Neutrophil (primary cell): ENCODE results near the gene SLAMF7.

ENCODE experiments used
- H3K27ac ChIP-seq: fragments of 200-600 bp; sonication (generic); 2 replicates; pipeline ENCODE4 v1.5.1; 2016; ENCODE audit warnings: mild to moderate bottlenecking, moderate library complexity
- H3K27me3 ChIP-seq: fragments of 200-600 bp; sonication (generic); 2 replicates; pipeline ENCODE4 v1.6.0; 2016; ENCODE audit warnings: mild to moderate bottlenecking
- H3K36me3 ChIP-seq: fragments of 200-600 bp; sonication (generic); 2 replicates; pipeline ENCODE4 v1.5.1; 2017
- H3K4me1 ChIP-seq, 2 experiments: fragments of 200-600 bp in 1 of 2; sonication (generic) in 1 of 2; 1 replicate in 1 of 2; 2 replicates in 1 of 2; pipeline versions ENCODE4 v1.5.1 to v1.6.1; 2013 to 2016; ENCODE audit warnings: low read depth in 1 of 2, low read length in 1 of 2, mild to moderate bottlenecking in 1 of 2, moderate library complexity in 1 of 2; ENCODE audit not compliant: control insufficient read depth in 1 of 2, insufficient read depth in 1 of 2
- H3K4me3 ChIP-seq, 2 experiments: fragments of 200-600 bp in 1 of 2; sonication (generic) in 1 of 2; 1 replicate in 1 of 2; 2 replicates in 1 of 2; pipeline ENCODE4 v1.5.1; 2013 to 2016; ENCODE audit warnings: low read depth in 1 of 2, low read length in 1 of 2, mild to moderate bottlenecking in 1 of 2, moderate library complexity in 1 of 2
- H3K9me3 ChIP-seq: fragments of 200-600 bp; sonication (generic); 2 replicates; pipeline ENCODE4 v1.5.1; 2016
- TF ChIP-seq, protein P1 (sequence below): fragments of 200-600 bp; sonication (generic); IDR thresholded peaks from 2 replicates; pipeline ENCODE4 v1.5.1; 2016; ENCODE audit warnings: antibody characterized with exemption

Gene SLAMF7

DNA sequence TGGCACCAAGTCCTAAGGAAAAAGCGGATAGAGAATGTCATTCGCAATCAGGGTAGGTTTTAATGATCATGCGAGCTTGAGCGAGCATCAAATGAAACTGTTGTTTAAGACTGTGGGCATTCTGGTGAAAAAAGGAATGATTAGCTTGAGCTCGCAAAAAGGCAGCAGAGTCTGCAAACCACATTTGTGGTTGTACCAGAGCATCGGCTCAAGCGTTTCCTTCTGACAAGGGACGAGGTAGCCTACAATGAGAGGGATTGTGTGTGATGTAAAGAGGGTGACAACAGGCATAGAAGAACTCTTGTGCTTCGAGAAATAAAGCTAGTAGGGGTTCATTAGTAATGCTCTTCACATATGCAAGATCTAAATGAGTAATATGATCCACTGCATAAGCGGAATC, 16.3 kb upstream of the SLAMF7 start:
- no peak overlapping the region for H3K4me3 ChIP-seq
- H3K27ac ChIP-seq: no peak overlapping the region
- H3K4me1 ChIP-seq: peaks cover 66 to 72% of the 10 kb centered on the region in 2 experiments
- H3K36me3 ChIP-seq: no peaks in the 10 kb centered on the region
- H3K27me3 ChIP-seq: no peaks in the 10 kb centered on the region
- H3K9me3 ChIP-seq: no peaks in the 10 kb centered on the region
- TF ChIP-seq, protein P1, sequence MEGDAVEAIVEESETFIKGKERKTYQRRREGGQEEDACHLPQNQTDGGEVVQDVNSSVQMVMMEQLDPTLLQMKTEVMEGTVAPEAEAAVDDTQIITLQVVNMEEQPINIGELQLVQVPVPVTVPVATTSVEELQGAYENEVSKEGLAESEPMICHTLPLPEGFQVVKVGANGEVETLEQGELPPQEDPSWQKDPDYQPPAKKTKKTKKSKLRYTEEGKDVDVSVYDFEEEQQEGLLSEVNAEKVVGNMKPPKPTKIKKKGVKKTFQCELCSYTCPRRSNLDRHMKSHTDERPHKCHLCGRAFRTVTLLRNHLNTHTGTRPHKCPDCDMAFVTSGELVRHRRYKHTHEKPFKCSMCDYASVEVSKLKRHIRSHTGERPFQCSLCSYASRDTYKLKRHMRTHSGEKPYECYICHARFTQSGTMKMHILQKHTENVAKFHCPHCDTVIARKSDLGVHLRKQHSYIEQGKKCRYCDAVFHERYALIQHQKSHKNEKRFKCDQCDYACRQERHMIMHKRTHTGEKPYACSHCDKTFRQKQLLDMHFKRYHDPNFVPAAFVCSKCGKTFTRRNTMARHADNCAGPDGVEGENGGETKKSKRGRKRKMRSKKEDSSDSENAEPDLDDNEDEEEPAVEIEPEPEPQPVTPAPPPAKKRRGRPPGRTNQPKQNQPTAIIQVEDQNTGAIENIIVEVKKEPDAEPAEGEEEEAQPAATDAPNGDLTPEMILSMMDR: no peak

DNA sequence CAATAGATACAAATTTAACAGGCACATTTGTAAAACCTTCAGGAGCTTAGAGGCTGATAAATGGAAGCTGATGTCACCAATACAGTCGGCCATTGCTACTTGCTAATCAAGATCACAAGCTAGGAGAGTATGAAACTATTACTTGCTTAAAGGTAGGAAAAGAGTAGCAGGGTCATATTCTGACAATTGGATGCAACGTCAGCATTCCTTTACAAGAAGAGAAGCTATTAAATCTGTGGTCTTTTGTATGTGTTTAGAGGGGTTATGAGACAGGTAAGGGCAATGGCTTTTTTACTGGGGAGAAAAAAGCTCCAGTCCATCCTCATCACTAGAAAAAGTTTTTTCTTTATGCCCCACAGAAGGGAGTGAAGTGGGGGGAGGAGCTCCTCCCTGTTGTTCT, 15.7 kb upstream of the SLAMF7 start:
- Histone ChIP-seq H3K27me3 (no peaks in the 10 kb centered on the region), H3K36me3 (no peaks in the 10 kb centered on the region), H3K4me1 (peaks cover 61 to 68% of the 10 kb centered on the region in 2 experiments), H3K27ac (no peak overlapping the region), H3K4me3 (no peak overlapping the region), H3K9me3 (no peaks in the 10 kb centered on the region)
- TF ChIP-seq, protein P1: no peak

DNA sequence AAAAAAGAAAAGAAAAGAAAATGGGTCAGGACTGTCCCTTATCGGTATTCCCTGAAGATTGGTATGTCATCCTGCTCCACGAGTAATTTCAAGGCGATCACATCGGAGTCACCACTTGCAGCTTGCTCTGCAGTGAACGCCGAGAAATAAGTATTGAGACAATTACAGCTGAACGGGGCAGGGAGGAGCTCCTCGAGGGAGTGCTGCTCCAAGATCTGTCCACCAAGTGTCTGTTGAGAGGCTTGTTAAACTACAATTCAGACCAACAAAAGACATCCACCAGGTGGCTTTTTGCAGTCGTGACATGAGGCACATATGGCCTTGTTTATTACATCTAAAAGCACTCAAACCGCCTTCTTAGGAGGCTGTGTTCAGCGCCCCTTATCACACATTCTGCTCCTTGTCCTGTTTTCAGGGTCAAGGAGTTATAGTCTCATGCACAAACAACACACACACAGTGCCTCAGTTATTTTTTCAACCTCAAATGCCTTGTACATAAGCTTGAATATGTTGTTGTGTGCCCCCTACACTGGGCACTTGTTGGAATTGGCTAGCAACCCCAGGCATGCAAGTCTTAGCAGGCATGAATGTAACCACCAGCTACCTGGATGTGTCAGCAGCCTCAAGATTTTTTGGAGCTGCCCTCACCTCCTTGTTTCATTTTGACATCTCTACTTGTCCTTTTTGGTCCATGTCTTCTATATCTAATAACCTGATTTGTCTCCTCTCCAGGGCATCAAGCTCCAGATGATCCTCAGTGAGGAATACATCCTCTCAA, 14.4 kb upstream of the SLAMF7 start:
- peaks cover 59 to 63% of the 10 kb centered on the region in 2 experiments for H3K4me1 ChIP-seq
- no peaks in the 10 kb centered on the region for H3K27me3 ChIP-seq
- TF ChIP-seq, protein P1: no peak
- H3K4me3 ChIP-seq: no peak overlapping the region
- H3K36me3 ChIP-seq: no peaks in the 10 kb centered on the region
- no peak overlapping the region for H3K27ac ChIP-seq
- no peaks in the 10 kb centered on the region for H3K9me3 ChIP-seq

DNA sequence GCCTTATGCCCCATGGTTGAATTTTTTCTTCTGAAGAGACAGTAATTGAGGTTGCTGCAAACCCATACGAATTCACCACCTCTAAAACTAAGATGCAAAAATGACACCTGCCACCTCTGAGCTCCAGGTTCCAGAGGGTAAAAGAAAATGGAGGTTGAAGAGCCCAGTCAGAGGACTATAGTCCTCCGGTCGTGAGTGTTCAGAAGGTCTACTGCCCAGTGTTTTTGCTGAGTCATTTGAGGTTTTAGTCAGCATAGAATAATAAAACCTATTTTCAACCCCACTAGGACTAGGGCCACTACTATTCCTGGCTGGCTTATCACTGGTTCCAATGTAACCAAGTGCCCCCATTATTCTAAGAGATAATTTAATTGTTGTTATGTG, 12.9 kb upstream of the SLAMF7 start:
- Histone ChIP-seq H3K4me1 (peaks cover 47 to 53% of the 10 kb centered on the region in 2 experiments), H3K27ac (peak overlapping the region; percentile 61), H3K36me3 (no peaks in the 10 kb centered on the region), H3K27me3 (no peaks in the 10 kb centered on the region), H3K4me3 (no peak overlapping the region), H3K9me3 (no peaks in the 10 kb centered on the region)
- TF ChIP-seq, protein P1: no peak

DNA sequence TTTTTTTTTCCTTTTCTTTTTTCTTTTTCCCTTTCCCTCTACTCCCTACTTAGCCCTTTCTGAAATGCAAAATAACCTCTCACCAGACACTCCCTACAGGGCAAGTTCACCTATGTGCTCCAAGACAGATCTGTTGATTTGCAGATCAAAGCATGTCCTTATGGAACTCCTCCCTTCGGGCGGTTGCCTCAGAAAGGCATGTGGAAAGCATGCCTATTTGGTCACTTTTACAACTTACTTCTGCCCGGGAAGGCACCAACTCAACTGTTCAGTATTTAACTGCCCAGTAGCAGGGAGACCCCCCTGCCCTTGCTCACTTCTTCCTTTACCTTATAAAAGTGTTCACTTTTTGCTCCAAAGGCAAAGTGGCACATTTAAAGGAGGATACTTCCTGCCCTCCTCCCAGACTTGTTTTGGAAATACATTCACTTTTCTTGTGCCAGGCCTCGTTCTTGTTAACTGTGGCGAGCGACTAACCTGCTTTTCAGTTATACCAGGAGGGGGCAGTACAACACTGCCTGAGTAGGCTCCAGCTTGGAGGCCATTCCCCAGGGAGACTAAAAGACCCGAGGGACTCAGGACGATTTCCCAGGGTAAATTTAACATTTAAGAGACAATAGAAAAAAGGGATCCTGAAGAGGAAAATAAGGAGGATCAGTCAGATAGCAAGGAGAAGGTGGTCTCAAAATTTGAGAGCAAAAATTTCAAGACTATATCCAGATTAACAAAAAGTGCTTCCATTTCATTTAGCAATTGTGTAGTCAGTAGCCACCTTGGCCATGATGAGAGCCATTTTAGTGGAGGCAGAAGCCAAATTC, 12.3 kb upstream of the SLAMF7 start:
- H3K27me3 ChIP-seq: no peaks in the 10 kb centered on the region
- H3K4me1 ChIP-seq: peaks cover 50 to 53% of the 10 kb centered on the region in 2 experiments
- no peaks in the 10 kb centered on the region for H3K36me3 ChIP-seq
- peak overlapping the region; percentile 61 for H3K27ac ChIP-seq
- TF ChIP-seq, protein P1: peak; percentile 84
- H3K4me3 ChIP-seq: no peak overlapping the region
- H3K9me3 ChIP-seq: no peaks in the 10 kb centered on the region
